Measurements from ENCODE around the gene BATF. TPM values are rescaled to one million over a fixed set of nuclear protein-coding genes. Genes with fewer than 3 reads are reported as not detected.

BATF gene
- total and polyA plus RNA-seq, 2 experiments from 2014 or later, result not detected

DNA sequence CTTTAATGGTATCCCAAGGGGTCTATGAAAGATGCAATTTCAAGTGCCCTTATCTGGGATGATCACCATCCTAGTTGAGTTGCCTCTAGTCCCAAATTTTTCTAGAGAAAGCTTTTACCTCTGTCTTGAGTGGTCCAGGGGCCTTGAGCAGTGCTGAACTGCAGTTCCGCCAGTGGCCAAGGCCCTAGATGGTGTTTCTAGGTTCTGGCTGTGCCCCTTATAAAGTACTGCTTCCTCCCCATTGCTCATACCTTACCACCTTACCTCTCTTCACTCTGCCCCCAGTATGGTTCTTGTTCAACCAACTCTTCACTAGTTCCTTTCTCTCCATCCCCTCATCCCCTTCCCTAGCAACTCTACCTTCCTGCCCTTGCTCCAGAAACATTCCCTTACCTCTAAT, 3.7 kb downstream of the BATF start:
- Histone ChIP-seq H3K9me3 (ENCODE audit: low read depth) (no peaks in the 10 kb centered on the region), H3K4me1 (ENCODE audit: low read depth) (peaks cover 17% of the 10 kb centered on the region), H3K4me3 (no peak overlapping the region), H3K27me3 (no peaks in the 10 kb centered on the region), H3K27ac (no peak overlapping the region), H3K36me3 (no peaks in the 10 kb centered on the region)
- TF ChIP-seq, protein P1, sequence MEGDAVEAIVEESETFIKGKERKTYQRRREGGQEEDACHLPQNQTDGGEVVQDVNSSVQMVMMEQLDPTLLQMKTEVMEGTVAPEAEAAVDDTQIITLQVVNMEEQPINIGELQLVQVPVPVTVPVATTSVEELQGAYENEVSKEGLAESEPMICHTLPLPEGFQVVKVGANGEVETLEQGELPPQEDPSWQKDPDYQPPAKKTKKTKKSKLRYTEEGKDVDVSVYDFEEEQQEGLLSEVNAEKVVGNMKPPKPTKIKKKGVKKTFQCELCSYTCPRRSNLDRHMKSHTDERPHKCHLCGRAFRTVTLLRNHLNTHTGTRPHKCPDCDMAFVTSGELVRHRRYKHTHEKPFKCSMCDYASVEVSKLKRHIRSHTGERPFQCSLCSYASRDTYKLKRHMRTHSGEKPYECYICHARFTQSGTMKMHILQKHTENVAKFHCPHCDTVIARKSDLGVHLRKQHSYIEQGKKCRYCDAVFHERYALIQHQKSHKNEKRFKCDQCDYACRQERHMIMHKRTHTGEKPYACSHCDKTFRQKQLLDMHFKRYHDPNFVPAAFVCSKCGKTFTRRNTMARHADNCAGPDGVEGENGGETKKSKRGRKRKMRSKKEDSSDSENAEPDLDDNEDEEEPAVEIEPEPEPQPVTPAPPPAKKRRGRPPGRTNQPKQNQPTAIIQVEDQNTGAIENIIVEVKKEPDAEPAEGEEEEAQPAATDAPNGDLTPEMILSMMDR (IDR thresholded peaks at IDR 0.05; ENCODE audit: low read depth, low read length), result no peak
- no peak for DNase-seq (ENCODE audit: low read depth in 1 of 2, low spot score in 1 of 2)

DNA sequence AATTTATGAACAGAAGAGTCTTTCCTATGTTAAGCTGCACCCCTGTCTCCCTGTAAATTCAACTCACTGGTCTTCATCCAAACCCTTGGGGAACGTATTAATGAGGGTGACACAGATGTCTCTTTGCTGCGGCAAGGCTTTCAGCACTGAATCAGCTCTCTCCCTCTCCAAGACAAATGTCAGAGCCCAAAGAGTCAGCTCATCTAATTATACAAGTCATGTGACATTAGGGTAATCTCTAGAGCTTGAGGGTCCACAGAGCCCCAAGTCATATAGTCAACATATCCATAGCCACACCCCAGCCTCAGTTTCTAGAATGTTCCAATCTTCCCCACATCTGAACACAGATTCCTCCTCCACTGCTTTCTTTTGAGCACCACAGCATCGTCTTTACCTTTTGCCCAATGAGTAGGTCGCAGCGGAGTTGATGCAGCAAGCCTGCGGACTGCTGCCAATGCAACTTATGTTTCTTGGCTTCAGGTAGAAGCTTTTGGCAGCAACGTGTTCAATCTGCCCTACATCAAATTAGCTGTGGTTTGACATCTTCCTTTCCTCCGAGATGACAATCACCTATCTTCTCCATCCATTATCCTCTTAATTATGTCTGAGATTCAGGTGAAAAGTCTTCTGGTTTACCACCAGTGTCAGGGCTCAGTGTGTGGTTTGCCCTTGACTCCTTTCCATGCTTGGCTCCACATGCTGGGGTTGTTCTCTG, 5.3 kb downstream of the BATF start:
- Histone ChIP-seq H3K36me3 (no peaks in the 10 kb centered on the region), H3K27ac (no peak overlapping the region), H3K9me3 (ENCODE audit: low read depth) (no peaks in the 10 kb centered on the region), H3K4me3 (no peak overlapping the region), H3K4me1 (ENCODE audit: low read depth) (peaks cover 3% of the 10 kb centered on the region), H3K27me3 (no peaks in the 10 kb centered on the region)
- DNase-seq (ENCODE audit: low read depth in 1 of 2, low spot score in 1 of 2), result no peak
- TF ChIP-seq, protein P1 (IDR thresholded peaks at IDR 0.05; ENCODE audit: low read depth, low read length), result no peak

DNA sequence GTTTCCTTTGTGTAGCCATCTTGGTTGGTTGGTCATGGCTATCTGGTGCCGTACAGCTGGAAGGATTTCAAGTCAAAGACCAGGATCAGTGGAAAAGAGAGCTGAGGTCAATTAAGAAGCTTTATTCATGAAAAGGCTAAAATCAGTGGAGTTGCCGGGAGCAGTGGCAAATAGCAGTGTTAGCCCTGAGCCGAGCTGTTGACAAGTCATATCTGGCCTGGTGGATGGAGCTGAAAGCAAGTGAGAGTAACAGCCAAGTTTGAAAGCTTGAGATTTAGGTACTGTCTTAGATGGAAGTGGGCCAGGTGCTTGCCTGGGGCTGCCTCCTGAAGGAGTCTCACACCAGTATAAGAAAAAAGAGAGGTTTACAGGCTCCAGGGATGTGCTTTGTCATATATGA, 9.0 kb downstream of the BATF start:
- TF ChIP-seq, protein P1 (IDR thresholded peaks at IDR 0.05; ENCODE audit: low read depth, low read length), result no peak

DNA sequence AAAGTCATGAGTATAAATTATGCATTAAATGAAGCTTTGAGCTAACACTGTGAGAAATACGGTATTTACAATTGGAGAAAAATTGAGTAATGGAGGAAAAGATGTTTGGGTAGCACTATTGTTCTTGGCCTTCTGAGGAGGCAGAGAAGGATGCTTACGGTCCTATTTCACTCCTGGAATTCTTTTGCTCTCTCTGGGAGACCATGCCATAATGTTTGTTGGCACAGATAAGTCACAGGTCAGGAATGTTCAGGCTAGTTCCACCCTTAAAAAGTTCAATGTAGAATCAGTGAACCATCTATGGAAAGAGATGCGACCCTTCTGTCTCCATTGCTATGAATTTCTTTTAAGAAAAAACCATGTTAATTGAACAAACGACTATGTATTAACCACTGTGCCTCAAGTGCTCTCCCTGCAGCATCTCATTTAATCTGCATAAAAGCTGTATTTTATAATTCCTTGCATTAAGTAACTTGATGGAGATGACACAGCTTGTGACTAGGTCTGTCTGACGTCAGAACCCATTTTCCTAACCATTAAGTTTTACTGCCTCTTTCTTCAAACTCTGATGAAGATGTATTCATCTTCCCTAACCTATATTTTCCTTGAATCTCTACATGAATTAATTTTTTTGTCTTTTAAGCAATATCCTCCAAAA, 9.5 kb downstream of the BATF start:
- no peak for DNase-seq (ENCODE audit: low read depth in 1 of 2, low spot score in 1 of 2)
- Histone ChIP-seq H3K27ac (no peak overlapping the region), H3K9me3 (ENCODE audit: low read depth) (no peaks in the 10 kb centered on the region), H3K36me3 (no peaks in the 10 kb centered on the region), H3K4me1 (ENCODE audit: low read depth) (no peaks in the 10 kb centered on the region), H3K27me3 (no peaks in the 10 kb centered on the region), H3K4me3 (no peak overlapping the region)
- TF ChIP-seq, protein P1 (IDR thresholded peaks at IDR 0.05; ENCODE audit: low read depth, low read length), result no peak

More for the DNA sequence above, 9.0 kb downstream of the BATF start:
- Histone ChIP-seq H3K9me3 (ENCODE audit: low read depth) (no peaks in the 10 kb centered on the region), H3K4me1 (ENCODE audit: low read depth) (no peaks in the 10 kb centered on the region), H3K4me3 (no peak overlapping the region), H3K27ac (no peak overlapping the region), H3K27me3 (no peaks in the 10 kb centered on the region), H3K36me3 (no peaks in the 10 kb centered on the region)
- peak; percentile 27 to 63 for DNase-seq (ENCODE audit: low read depth in 1 of 2, low spot score in 1 of 2)

DNA sequence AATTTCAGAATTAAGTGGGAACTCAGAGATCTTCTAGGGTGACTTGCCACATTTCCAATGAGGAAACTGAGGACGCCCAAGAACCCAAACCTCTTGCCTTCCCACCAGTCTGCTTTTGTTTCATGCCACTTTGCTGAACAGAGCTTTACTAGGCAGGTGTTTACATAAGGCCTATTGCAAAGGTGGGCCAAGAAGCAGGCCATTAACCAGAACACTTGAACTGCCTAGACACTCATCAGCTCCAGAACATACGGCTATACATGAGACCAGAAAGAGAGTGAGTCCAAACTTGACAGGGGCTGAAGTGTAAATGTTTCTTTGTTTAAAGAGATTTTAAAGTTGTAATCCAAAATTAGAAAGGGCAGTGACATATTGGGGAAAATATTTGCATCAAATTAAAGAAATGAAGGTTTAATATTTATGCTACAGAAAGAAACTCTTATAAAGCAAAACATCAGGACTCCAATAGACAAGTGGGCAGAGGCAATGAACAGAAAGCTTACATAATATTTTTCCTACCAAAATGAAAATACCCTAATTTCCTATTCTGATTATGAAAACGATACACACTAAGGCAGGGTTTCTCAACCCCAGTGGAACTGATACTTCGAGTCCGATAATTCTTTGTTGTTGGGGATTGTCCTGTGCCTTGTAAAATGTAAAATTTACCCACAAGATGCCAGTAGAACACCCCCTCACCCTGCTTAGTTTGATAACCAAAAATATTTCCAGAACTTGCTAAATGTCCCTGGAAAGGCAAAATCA, 11.7 kb downstream of the BATF start:
- no peaks in the 10 kb centered on the region for H3K36me3 ChIP-seq
- H3K27ac ChIP-seq, result no peak overlapping the region
- no peaks in the 10 kb centered on the region for H3K4me1 ChIP-seq (ENCODE audit: low read depth)
- DNase-seq (ENCODE audit: low read depth in 1 of 2, low spot score in 1 of 2), result no peak
- H3K9me3 ChIP-seq (ENCODE audit: low read depth), result no peaks in the 10 kb centered on the region
- no peaks in the 10 kb centered on the region for H3K27me3 ChIP-seq
- TF ChIP-seq, protein P1 (IDR thresholded peaks at IDR 0.05; ENCODE audit: low read depth, low read length), result no peak
- no peak overlapping the region for H3K4me3 ChIP-seq
